Glutamatergic neuron (in vitro differentiated cells): ENCODE data around the gene IQGAP3. TPM values are rescaled to one million over a fixed set of nuclear protein-coding genes. Genes with fewer than 3 reads are reported as not detected.
"Not testable (repeated sequence)": the region's sequence is repeated elsewhere in the genome, so short reads cannot be mapped to it uniquely, and the experiment has no call there.

ENCODE experiments used
- DNase-seq: peaks from one replicate; pipeline ENCODE4 v3.0.0; 2022
- H3K27ac Mint-ChIP-seq: one replicate; pipeline ENCODE4 v1.8.0; 2020; ENCODE audit warnings: mild to moderate bottlenecking, mixed read lengths, inconsistent platforms; ENCODE audit not compliant: unreplicated experiment
- H3K27me3 Mint-ChIP-seq: one replicate; pipeline ENCODE4 v1.8.0; 2020; ENCODE audit warnings: mild to moderate bottlenecking, moderate library complexity, mixed read lengths, inconsistent platforms; ENCODE audit not compliant: unreplicated experiment
- H3K36me3 Mint-ChIP-seq: one replicate; pipeline ENCODE4 v1.8.0; 2020; ENCODE audit warnings: mild to moderate bottlenecking, mixed read lengths, inconsistent platforms; ENCODE audit not compliant: unreplicated experiment
- H3K4me1 Mint-ChIP-seq: one replicate; pipeline ENCODE4 v1.8.0; 2020; ENCODE audit warnings: mild to moderate bottlenecking, low read depth, mixed read lengths, inconsistent platforms; ENCODE audit not compliant: unreplicated experiment
- H3K4me3 Mint-ChIP-seq: one replicate; pipeline ENCODE4 v1.8.0; 2020; ENCODE audit warnings: mild to moderate bottlenecking, mixed read lengths, inconsistent platforms; ENCODE audit not compliant: unreplicated experiment
- H3K9me3 Mint-ChIP-seq: one replicate; pipeline ENCODE4 v1.8.0; 2020; ENCODE audit warnings: mild to moderate bottlenecking, moderate library complexity, mixed read lengths, inconsistent platforms; ENCODE audit not compliant: unreplicated experiment
- CTCF ChIP-seq: fragments of 200-600 bp; sonication (generic); IDR thresholded peaks from one replicate; pipeline ENCODE4 v1.5.0; 2021; ENCODE audit not compliant: partially characterized antibody, unreplicated experiment
- total RNA-seq: library from RNA; stranded (reverse); fragmentation: NEBNext Ultra II Directional; extraction: Animal tissue kit (Norgen Biotek cat#: 25700); gene quantifications from one replicate; pipeline ENCODE4 v1.2.1, GENCODE V29; 2021; ENCODE audit not compliant: unreplicated experiment

Gene IQGAP3
- total RNA-seq, 1 donor from 2014 or later, result 6.1 TPM

DNA sequence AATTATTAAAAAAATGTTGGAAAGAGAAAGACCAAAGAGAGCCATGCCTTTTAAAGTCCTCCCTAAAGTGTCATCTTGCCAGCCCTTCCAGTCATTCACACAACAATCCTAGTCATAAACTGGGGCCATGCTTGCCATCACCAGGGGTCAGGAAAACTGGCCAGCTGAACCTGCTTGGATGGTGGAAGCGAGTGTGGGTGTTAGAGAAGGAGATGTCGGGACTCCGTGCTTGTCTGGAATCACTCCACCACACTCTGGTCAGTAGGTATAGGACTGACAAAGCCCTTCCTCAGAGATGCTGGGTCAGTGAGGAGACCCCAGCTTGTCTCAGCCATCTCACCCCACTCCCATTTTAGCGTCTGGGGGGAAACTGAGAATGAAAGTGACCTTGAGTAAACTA, 43.6 kb upstream of the IQGAP3 start:
- Mint-ChIP-seq H3K27me3 (peaks cover 7% of the 10 kb centered on the region), H3K4me1 (peaks cover 10% of the 10 kb centered on the region), H3K4me3 (no peak overlapping the region), H3K9me3 (peaks cover 3% of the 10 kb centered on the region), H3K36me3 (no peaks in the 10 kb centered on the region), H3K27ac (no peak overlapping the region)
- no peak for TF ChIP-seq CTCF
- DNase-seq, result no peak

DNA sequence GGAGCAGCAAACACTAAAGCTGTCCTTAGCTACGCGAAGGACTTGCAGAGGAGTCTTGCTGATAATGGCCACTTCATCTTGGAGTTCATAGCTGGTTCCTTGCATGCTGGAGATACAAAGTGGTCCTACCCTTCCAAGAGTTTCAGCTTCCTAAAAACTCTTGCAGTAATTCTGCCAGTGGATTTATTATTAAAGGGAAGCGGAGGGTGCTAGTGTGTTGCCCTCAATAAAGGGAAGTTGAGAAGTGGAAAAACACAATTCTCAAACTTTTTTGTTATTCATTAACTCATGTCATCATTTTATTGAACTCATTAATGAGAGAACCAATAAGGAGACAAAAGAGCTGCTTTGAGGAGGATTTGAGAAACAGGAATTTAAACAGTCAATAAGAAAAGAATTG, 40.3 kb upstream of the IQGAP3 start:
- no peaks in the 10 kb centered on the region for H3K9me3 Mint-ChIP-seq
- H3K4me1 Mint-ChIP-seq, result peaks cover 16% of the 10 kb centered on the region
- no peak for DNase-seq
- TF ChIP-seq CTCF, result no peak
- no peaks in the 10 kb centered on the region for H3K36me3 Mint-ChIP-seq
- H3K27me3 Mint-ChIP-seq, result no peaks in the 10 kb centered on the region
- no peak overlapping the region for H3K27ac Mint-ChIP-seq
- H3K4me3 Mint-ChIP-seq, result no peak overlapping the region

GRCh38 chr1:156610072-156610471, 37.7 kb upstream of the IQGAP3 start:
- not testable (repeated sequence) for H3K4me3 Mint-ChIP-seq, H3K27me3 Mint-ChIP-seq, DNase-seq, H3K36me3 Mint-ChIP-seq, H3K27ac Mint-ChIP-seq, H3K9me3 Mint-ChIP-seq
- peaks cover 11% of the 10 kb centered on the region for H3K4me1 Mint-ChIP-seq

DNA sequence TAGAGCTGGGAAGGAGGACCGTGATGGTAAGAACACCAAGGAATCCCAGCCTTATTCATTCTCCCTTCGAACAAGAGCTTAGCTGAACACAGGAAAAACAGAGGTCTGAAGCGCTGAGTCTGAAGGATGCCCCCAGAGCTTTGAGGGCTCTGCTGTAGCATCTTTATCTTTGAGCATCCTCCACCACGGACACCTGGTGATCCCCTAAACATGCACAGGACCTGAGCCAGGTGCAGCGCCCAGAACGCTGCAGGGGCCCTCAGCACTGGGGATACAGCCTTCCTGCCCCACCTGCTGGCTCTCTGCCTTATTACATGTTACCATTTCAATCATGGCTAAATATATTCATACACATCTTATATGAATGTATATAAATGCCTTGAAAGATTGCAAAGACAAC, 36.6 kb upstream of the IQGAP3 start:
- peak overlapping the region; percentile 61 for H3K4me3 Mint-ChIP-seq
- peak overlapping the region; percentile 91 for H3K27ac Mint-ChIP-seq
- no peaks in the 10 kb centered on the region for H3K9me3 Mint-ChIP-seq
- peak; percentile 65 for DNase-seq
- peak; percentile 75 for TF ChIP-seq CTCF
- no peaks in the 10 kb centered on the region for H3K27me3 Mint-ChIP-seq
- H3K36me3 Mint-ChIP-seq, result no peaks in the 10 kb centered on the region
- peaks cover 11% of the 10 kb centered on the region for H3K4me1 Mint-ChIP-seq

DNA sequence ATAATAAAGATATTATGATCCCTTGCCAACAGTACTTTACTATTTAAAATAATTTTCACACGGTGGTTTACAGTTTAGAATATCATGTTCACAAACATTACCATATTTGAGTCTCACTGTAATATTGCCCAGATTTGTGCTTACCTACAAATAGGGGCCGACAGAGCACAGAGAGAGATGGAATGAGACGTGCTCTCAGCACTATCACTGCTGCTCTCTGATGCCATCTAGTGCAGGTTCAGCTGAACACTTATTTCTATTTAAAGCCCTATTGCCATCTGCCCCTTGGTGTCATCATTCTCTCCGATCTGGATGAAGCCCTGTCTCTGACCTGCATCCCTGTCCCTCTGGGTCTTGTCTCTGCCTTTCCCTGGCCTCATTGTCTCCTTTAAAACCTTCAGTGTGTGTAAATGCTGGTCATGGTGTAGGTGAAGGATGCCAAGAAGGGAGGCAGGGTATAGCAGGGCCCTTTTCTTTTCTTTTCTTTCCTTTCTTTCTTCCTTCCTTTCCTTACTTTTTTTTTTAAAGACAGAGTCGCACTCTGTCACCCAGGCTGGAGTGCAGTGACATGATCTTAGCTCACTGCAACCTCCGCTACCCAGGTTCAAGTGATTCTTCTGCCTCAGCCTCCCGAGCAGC, 35.8 kb upstream of the IQGAP3 start:
- peak; percentile 58 for TF ChIP-seq CTCF
- Mint-ChIP-seq H3K27ac (peak overlapping the region; percentile 91), H3K4me1 (peaks cover 11% of the 10 kb centered on the region), H3K27me3 (no peaks in the 10 kb centered on the region), H3K36me3 (no peaks in the 10 kb centered on the region), H3K9me3 (no peaks in the 10 kb centered on the region), H3K4me3 (peak overlapping the region; percentile 61)
- peak; percentile 61 for DNase-seq

- H3K4me3 Mint-ChIP-seq, H3K9me3 Mint-ChIP-seq, H3K27ac Mint-ChIP-seq, DNase-seq, H3K36me3 Mint-ChIP-seq, H3K27me3 Mint-ChIP-seq: not testable (repeated sequence)
- peaks cover 11% of the 10 kb centered on the region for H3K4me1 Mint-ChIP-seq
Measured at GRCh38 chr1:156607344-156607743, 35.0 kb upstream of the IQGAP3 start.
